ENCODE measurements around the gene SMARCC1. TPM values are rescaled to one million over a fixed set of nuclear protein-coding genes. Genes with fewer than 3 reads are reported as not detected.

The SMARCC1 gene
- total RNA-seq, 1 donor from 2014 or later: 77.0 TPM

GRCh38 chr3:47658444-47658843 is 123.2 kb downstream of the SMARCC1 start:
- ATAC-seq (no peak), DNase-seq (ENCODE audit: low spot score) (no peak)
- intact Hi-C loops (cut with DNase I): no loop called here

DNA sequence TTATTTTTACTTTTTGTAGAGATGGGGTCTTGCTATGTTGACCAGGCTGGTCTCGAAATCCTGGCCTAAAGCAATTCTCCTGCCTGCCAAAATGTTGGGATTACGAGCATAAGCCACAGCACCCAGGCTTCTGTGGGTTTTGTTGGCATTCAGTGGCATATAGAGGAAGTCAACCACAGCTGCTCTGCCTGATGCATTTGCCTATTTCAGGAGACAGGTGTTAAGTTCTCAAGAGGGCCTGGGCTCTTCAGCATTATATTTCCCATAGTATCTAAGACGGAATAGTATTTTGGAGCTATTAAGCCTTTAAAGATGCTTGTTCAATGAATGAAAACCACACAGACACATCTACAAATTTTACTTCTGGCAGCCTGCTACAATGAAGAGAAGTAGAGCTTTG is 129.6 kb downstream of the SMARCC1 start:
- no peak for ATAC-seq

DNA sequence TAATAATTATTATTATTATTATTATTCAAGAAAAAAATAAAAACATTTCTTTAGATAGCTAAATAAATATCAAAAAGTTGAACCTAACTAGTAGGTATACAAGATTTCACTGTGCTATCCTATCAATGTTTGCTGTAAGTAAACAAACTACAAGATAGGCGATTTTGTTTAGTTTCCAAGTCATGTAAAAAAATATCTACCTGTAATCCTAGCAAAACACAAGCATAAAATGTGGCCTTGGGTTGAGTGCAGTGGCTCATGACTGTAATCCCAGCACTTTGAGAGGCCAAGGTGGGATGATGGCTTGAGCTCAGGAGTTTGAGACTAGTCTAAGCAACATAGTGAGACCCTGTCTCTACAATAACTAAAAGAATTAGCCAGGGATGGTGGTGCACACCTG is 131.4 kb downstream of the SMARCC1 start:
- no peak for ATAC-seq
- DNase-seq (ENCODE audit: low spot score): no peak
- intact Hi-C loops (cut with DNase I): no loop called here

More for the DNA sequence above, 129.6 kb downstream of the SMARCC1 start:
- intact Hi-C loops (cut with DNase I): no loop called here
- no peak for DNase-seq (ENCODE audit: low spot score)

- DNase-seq (ENCODE audit: low spot score) (no peak), ATAC-seq (no peak)
- intact Hi-C loops (cut with DNase I): no loop called here
Observed at GRCh38 chr3:47647550-47647949, 134.1 kb downstream of the SMARCC1 start.

DNA sequence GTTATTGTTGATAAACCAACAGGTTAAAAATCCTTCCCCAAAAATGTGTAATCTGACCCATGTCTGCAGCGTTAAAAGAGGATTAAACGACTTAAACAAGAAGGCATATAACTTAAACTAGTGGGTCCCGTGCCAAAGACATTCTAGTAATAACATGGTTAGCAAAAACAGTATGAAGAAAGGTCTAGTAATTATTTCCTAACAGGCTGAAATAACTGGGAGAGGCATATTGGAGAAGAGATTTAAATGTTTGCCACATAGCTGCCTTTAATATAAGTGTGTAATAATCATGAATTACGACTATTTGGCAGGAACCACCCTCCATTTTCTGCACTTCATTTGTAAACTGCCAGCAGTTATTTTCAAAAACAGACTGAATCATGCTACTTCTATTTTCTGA is 135.3 kb downstream of the SMARCC1 start:
- DNase-seq (ENCODE audit: low spot score) (no peak), ATAC-seq (no peak)
- intact Hi-C loops (cut with DNase I): no loop called here

DNA sequence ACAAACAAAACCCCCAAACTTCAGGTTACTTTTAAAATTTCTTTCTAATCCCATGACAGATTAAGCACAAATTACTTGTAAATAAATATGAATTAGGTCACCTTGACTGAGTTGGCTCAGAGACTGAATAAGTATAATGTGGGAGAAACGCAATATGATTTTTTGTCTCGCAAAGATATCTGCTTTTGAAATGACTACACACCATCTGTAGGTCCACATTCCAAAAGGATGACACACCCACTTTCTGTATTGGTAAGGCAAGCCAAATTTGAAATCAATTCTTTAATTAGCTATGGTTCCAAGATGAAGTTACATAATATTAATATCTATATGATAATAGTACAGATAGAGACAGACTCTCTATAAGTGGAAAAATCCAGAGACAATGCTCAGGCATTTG is 136.1 kb downstream of the SMARCC1 start:
- DNase-seq (ENCODE audit: low spot score) (no peak), ATAC-seq (no peak)
- intact Hi-C loops (cut with DNase I): no loop called here

DNA sequence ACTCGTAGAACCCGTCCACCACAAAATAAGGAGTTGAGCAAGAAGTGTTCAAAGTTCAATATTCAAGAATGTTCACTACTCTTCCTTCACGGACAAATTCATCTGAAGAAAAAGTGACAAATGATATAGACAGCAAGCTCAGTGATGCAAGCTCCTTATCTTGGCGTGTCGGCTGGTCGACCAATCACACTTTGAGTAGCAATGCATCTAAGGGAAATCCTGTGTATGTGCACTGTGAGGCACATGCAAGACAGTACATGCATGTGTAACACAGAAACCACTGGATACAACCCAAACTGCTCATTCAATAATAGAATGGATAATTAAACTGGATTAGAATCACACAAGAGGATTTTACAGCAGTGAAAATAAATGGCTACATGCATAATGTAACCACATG is 138.6 kb downstream of the SMARCC1 start:
- ATAC-seq (no peak), DNase-seq (ENCODE audit: low spot score) (no peak)
- intact Hi-C loops (cut with DNase I): no loop called here

GRCh38 chr3:47641739-47642138 is 140.0 kb downstream of the SMARCC1 start:
- intact Hi-C loops (cut with DNase I): no loop called here
- no peak for DNase-seq (ENCODE audit: low spot score)
- ATAC-seq: no peak

DNA sequence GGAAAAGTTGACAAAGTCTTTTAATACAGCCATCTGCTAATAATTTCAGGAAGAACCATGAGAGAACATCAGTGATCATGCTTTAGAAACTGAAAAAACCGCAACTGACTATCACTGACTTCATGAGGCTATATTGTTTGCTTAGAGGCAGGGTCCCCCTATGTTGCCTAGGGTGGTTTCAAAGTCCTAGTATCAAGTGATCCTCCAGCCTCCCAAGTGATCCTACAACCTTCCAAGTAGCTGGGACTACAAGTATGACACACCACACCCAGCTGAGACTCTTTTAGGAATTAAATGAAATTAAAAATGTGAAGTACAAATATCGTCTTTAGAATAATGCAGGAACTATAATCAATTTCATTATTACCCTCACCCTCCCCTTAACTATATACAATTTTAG is 144.8 kb downstream of the SMARCC1 start:
- no peak for DNase-seq (ENCODE audit: low spot score)
- no peak for ATAC-seq
- intact Hi-C loops (cut with DNase I): no loop called here

- ATAC-seq: no peak
- no peak for DNase-seq (ENCODE audit: low spot score)
- intact Hi-C loops (cut with DNase I): no loop called here
Observed at GRCh38 chr3:47636225-47636624, 145.5 kb downstream of the SMARCC1 start.

GRCh38 chr3:47635536-47635935 is 146.2 kb downstream of the SMARCC1 start:
- DNase-seq (ENCODE audit: low spot score): no peak
- no peak for ATAC-seq
- intact Hi-C loops (cut with DNase I): no loop called here

- intact Hi-C loops (cut with DNase I): no loop called here
- DNase-seq (ENCODE audit: low spot score) (no peak), ATAC-seq (peak; percentile 83)
Observed at GRCh38 chr3:47634996-47635395, 146.7 kb downstream of the SMARCC1 start.

- intact Hi-C loops (cut with DNase I): no loop called here
- ATAC-seq: no peak
- no peak for DNase-seq (ENCODE audit: low spot score)
Observed at GRCh38 chr3:47630810-47631209, 150.9 kb downstream of the SMARCC1 start.

DNA sequence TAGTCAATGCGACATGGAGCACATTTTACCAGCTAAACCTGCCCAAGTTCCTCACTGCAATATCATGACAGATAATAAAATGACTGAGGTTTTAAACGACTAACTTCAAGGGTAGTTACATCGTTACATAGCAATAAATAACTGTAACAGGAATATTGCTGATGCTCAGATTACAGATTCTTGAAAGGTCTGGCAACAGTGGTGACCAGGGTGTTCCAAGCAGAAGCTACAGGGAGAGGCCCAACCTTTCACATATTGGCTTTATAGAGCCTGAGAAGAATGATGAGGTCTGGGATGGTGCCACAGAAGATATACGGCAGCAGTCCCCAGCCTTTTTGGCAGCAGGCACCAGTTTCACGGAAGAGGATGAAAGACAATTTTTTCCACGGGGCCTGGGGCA is 151.9 kb downstream of the SMARCC1 start:
- DNase-seq (ENCODE audit: low spot score) (no peak), ATAC-seq (no peak)
- intact Hi-C loops (cut with DNase I): no loop called here

- DNase-seq (ENCODE audit: low spot score): no peak
- intact Hi-C loops (cut with DNase I): no loop called here
- no peak for ATAC-seq
Observed at GRCh38 chr3:47628426-47628825, 153.3 kb downstream of the SMARCC1 start.

- no peak for ATAC-seq
- intact Hi-C loops (cut with DNase I): no loop called here
- DNase-seq (ENCODE audit: low spot score): no peak
Observed at GRCh38 chr3:47622671-47623461, 158.8 kb downstream of the SMARCC1 start.

GRCh38 chr3:47617086-47618010 is 164.3 kb downstream of the SMARCC1 start:
- ATAC-seq (no peak), DNase-seq (ENCODE audit: low spot score) (no peak)
- intact Hi-C loops (cut with DNase I): no loop called here

DNA sequence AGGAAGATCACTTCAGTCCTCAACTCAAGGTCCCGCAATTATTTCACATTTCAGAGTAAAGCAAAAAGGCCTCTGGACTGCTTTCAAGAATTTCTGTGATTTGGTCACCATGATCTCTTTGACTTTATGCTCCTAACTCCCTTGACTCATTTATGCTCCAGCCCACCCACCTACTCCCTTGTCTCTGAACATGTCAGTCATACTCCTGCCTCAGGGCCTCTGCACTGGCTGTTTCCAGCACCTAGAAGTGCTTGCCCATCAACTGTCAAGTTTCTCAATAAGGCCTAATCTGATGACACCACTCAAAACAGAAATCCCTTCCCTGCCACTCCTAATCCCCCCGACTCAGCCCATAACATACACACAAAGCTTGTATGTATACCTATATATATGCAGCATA is 166.9 kb downstream of the SMARCC1 start:
- no peak for DNase-seq (ENCODE audit: low spot score)
- intact Hi-C loops (cut with DNase I): no loop called here
- no peak for ATAC-seq

GRCh38 chr3:47613722-47614121 is 168.0 kb downstream of the SMARCC1 start:
- DNase-seq (ENCODE audit: low spot score) (no peak), ATAC-seq (no peak)
- intact Hi-C loops (cut with DNase I): no loop called here

DNA sequence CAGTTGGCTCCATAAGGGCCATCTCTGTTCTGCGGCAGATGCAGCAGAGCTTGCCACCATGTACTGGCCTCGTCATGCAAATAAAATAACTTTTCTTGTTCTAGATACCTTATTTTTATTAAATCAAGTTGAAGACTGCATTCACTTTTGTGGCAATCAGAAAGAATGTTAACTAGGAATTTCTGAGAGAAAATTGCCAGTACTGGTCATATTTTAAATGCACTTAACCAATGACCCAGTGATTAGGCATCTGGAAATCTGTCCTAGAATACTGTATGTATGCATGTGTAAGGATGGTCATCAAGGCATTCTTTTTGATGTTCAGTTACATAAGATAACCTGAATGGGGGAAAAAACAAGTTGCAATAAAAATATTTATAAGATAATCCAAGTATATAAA is 168.8 kb downstream of the SMARCC1 start:
- DNase-seq (ENCODE audit: low spot score) (no peak), ATAC-seq (no peak)
- intact Hi-C loops (cut with DNase I): no loop called here

Data from sciatic nerve (tissue), 2 donors.